RWPE2 (cell line): ENCODE data around the gene GABARAPL1.

ENCODE experiments used
- ATAC-seq: fragments of 200-7000 bp; cut with Tn5 transposase; 3 replicates; pipeline ENCODE4 v1.9.1; 2021; ENCODE audit warnings: low read depth
- DNase-seq: peaks from one replicate; pipeline ENCODE4 v3.0.0-alpha.2; 2020; ENCODE audit warnings: low spot score
- H3K27ac ChIP-seq: fragments of 450-650 bp; 2 replicates; pipeline ENCODE4 v1.5.1; 2017; ENCODE audit warnings: mild to moderate bottlenecking; ENCODE audit not compliant: poor library complexity, severe bottlenecking
- H3K27me3 ChIP-seq: fragments of 250-450 bp; sonication (Bioruptor Pico); 2 replicates; pipeline ENCODE4 v1.5.1; 2021; ENCODE audit warnings: mild to moderate bottlenecking, moderate library complexity; ENCODE audit not compliant: insufficient read depth, poor library complexity, severe bottlenecking
- H3K36me3 ChIP-seq: fragments of 250-450 bp; sonication (Bioruptor Pico); 2 replicates; pipeline ENCODE4 v1.5.1; 2020; ENCODE audit warnings: low read depth, mild to moderate bottlenecking, moderate library complexity
- H3K4me1 ChIP-seq: fragments of 250-450 bp; sonication (Bioruptor Pico); 2 replicates; pipeline ENCODE4 v1.5.1; 2021; ENCODE audit warnings: mild to moderate bottlenecking, moderate library complexity; ENCODE audit not compliant: insufficient read depth, poor library complexity, severe bottlenecking
- H3K4me3 ChIP-seq: fragments of 250-450 bp; sonication (Bioruptor Pico); 2 replicates; pipeline ENCODE4 v1.5.1; 2021; ENCODE audit warnings: mild to moderate bottlenecking, moderate library complexity; ENCODE audit not compliant: severe bottlenecking
- H3K9me3 ChIP-seq: fragments of 250-450 bp; sonication (Bioruptor Pico); 2 replicates; pipeline ENCODE4 v1.5.1; 2021; ENCODE audit warnings: mild to moderate bottlenecking, moderate library complexity; ENCODE audit not compliant: severe bottlenecking
- CTCF ChIP-seq: fragments of 450-650 bp; IDR thresholded peaks from one replicate; pipeline ENCODE4 v1.5.1; 2017; ENCODE audit warnings: mild to moderate bottlenecking, moderate library complexity; ENCODE audit not compliant: poor library complexity, severe bottlenecking

The GABARAPL1 gene

GRCh38 chr12:10169104-10169503 is 43.6 kb upstream of the GABARAPL1 start:
- H3K36me3 ChIP-seq: no peaks in the 10 kb centered on the region
- no peaks in the 10 kb centered on the region for H3K27me3 ChIP-seq
- H3K4me1 ChIP-seq: peaks cover 16% of the 10 kb centered on the region
- H3K9me3 ChIP-seq: no peaks in the 10 kb centered on the region
- no peak for DNase-seq
- H3K27ac ChIP-seq: no peak overlapping the region
- no peak for TF ChIP-seq CTCF
- H3K4me3 ChIP-seq: no peak overlapping the region
- ATAC-seq: peak; percentile 44; the same call in 2 of the 3 replicates

GRCh38 chr12:10170216-10170615 is 42.5 kb upstream of the GABARAPL1 start:
- no peaks in the 10 kb centered on the region for H3K9me3 ChIP-seq
- no peaks in the 10 kb centered on the region for H3K27me3 ChIP-seq
- no peaks in the 10 kb centered on the region for H3K36me3 ChIP-seq
- H3K4me3 ChIP-seq: no peak overlapping the region
- no peak for TF ChIP-seq CTCF
- DNase-seq (no peak), ATAC-seq (peak; percentile 70)
- H3K27ac ChIP-seq: no peak overlapping the region
- H3K4me1 ChIP-seq: peaks cover 16% of the 10 kb centered on the region

GRCh38 chr12:10171973-10172728 is 40.5 kb upstream of the GABARAPL1 start, which contains the start of gene OLR1:
Gene OLR1 (minus strand): TSS chr12:10172132. CDS start chr12:10172077, 55 bp downstream.
- DNase-seq (no peak), ATAC-seq (peak; percentile 58; the same call in 2 of the 3 replicates)
- Histone ChIP-seq H3K4me1 (peaks cover 25% of the 10 kb centered on the region), H3K27me3 (no peaks in the 10 kb centered on the region), H3K9me3 (no peaks in the 10 kb centered on the region), H3K4me3 (no peak within 1 kb of the TSS), H3K27ac (no peak within 1 kb of the TSS), H3K36me3 (no peaks in the 10 kb centered on the region)
- no peak for TF ChIP-seq CTCF

GRCh38 chr12:10174986-10175614 is 37.6 kb upstream of the GABARAPL1 start:
- no peak for TF ChIP-seq CTCF
- peak overlapping the region; percentile 16 for H3K27ac ChIP-seq
- no peak for ATAC-seq
- peaks cover 12% of the 10 kb centered on the region for H3K4me1 ChIP-seq
- H3K9me3 ChIP-seq: no peaks in the 10 kb centered on the region
- no peak overlapping the region for H3K4me3 ChIP-seq
- H3K27me3 ChIP-seq: no peaks in the 10 kb centered on the region
- H3K36me3 ChIP-seq: no peaks in the 10 kb centered on the region
- DNase-seq: no peak
